HEK293T (cell line): ENCODE data around the gene TBC1D26.

Experiments used
- ARNT ChIP-seq: fragments of 450-650 bp; IDR thresholded peaks from 2 replicates; pipeline ENCODE4 v1.6.1; 2017; ENCODE audit warnings: mild to moderate bottlenecking
- BHLHE40 ChIP-seq: fragments of 450-650 bp; IDR thresholded peaks from 2 replicates; pipeline ENCODE4 v1.6.1; 2016; ENCODE audit warnings: mild to moderate bottlenecking, moderate library complexity, borderline replicate concordance
- CTBP1 ChIP-seq: fragments of 450-650 bp; IDR thresholded peaks from 2 replicates; pipeline ENCODE4 v1.6.1; 2016; ENCODE audit warnings: borderline replicate concordance
- ELF4 ChIP-seq: fragments of 450-650 bp; IDR thresholded peaks from 2 replicates; pipeline ENCODE4 v1.6.1; 2017; ENCODE audit warnings: antibody characterized with exemption
- FOXA1 ChIP-seq: fragments of 450-650 bp; IDR thresholded peaks from 2 replicates; pipeline ENCODE4 v1.6.1; 2016; ENCODE audit warnings: mild to moderate bottlenecking
- FOXK2 ChIP-seq: fragments of 450-650 bp; IDR thresholded peaks from 2 replicates; pipeline ENCODE4 v1.6.1; 2016; ENCODE audit warnings: mild to moderate bottlenecking
- FOXM1 ChIP-seq: fragments of 450-650 bp; IDR thresholded peaks from 2 replicates; pipeline ENCODE4 v1.6.1; 2017; ENCODE audit warnings: mild to moderate bottlenecking, borderline replicate concordance
- HDGF ChIP-seq: fragments of 450-650 bp; IDR thresholded peaks from 2 replicates; pipeline ENCODE4 v1.6.1; 2017; ENCODE audit warnings: antibody characterized with exemption, borderline replicate concordance
- LEF1 ChIP-seq: fragments of 450-650 bp; IDR thresholded peaks from 2 replicates; pipeline ENCODE4 v1.6.1; 2017; ENCODE audit warnings: mild to moderate bottlenecking, borderline replicate concordance
- NFRKB ChIP-seq: fragments of 450-650 bp; IDR thresholded peaks from 2 replicates; pipeline ENCODE4 v1.6.1; 2016; ENCODE audit warnings: mild to moderate bottlenecking, moderate library complexity
- SP1 ChIP-seq: fragments of 450-650 bp; IDR thresholded peaks from 2 replicates; pipeline ENCODE4 v1.6.1; 2017
- SUZ12 ChIP-seq: fragments of 450-650 bp; IDR thresholded peaks from 2 replicates; pipeline ENCODE4 v1.6.1; 2016; ENCODE audit warnings: mild to moderate bottlenecking
- ZNF384 ChIP-seq: fragments of 450-650 bp; IDR thresholded peaks from 2 replicates; pipeline ENCODE4 v1.6.1; 2016

DNA sequence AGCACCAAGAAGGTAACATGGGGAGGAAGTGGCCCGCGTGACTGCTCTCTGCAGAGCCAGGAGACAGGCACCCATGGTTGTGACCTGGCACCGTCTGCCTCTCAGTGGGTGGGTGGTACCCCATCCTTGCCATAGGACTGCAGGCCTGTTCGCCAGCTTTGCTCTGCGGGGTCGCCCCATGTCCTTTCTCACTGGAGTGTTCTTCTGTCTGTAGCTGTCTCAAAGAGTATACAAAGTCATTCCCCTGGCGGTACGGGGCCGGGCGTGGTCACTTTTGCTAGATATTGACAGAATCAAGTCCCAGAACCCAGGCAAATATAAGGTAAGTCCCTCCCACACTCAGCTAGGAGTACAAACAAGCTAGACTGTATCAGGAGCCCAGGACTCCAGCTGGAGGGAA lies 6.0 kb downstream of the TBC1D26 start:
- TF ChIP-seq SP1 (no peak), ELF4 (no peak), BHLHE40 (no peak), FOXA1 (no peak), ZNF384 (no peak), NFRKB (no peak), FOXM1 (no peak), FOXK2 (no peak), SUZ12 (no peak), LEF1 (no peak), ARNT (no peak), CTBP1 (no peak), HDGF (no peak)
